Keratinocyte (primary cell): Measurements from ENCODE around the gene ATXN7L1. TPM values are rescaled to one million over a fixed set of nuclear protein-coding genes. Genes with fewer than 3 reads are reported as not detected.

Source experiments
- DNase-seq: peaks from one replicate; pipeline ENCODE4 v3.0.0-alpha.2; 2011; ENCODE audit warnings: low read depth, missing footprints, low spot score
- FAIRE-seq: peaks from 2 replicates; lab custom pipeline; 2011; peaks lifted over from hg19 to GRCh38; lab: Jason Lieb, UNC
- H2AFZ ChIP-seq: 2 replicates; pipeline ENCODE4 v1.6.0; 2012; ENCODE audit warnings: low read length, control low read depth, inconsistent platforms; ENCODE audit not compliant: control insufficient read depth
- H3K27ac ChIP-seq: 2 replicates; pipeline ENCODE4 v1.5.1; 2011; ENCODE audit warnings: low read length; ENCODE audit not compliant: control insufficient read depth, insufficient read depth
- H3K27me3 ChIP-seq: 3 replicates; pipeline ENCODE4 v1.6.0; 2011; ENCODE audit warnings: low read length; ENCODE audit not compliant: control insufficient read depth, insufficient read depth; ENCODE audit errors: extremely low read depth
- H3K36me3 ChIP-seq, 2 experiments: 2 replicates in 1 of 2; 3 replicates in 1 of 2; pipeline ENCODE4 v1.5.1; 2011; ENCODE audit warnings: low read length in 2 of 2, mild to moderate bottlenecking in 1 of 2; ENCODE audit not compliant: control insufficient read depth in 2 of 2, insufficient read depth in 2 of 2; ENCODE audit errors: extremely low read depth in 1 of 2
- H3K4me1 ChIP-seq: 3 replicates; pipeline ENCODE4 v1.5.1; 2011; ENCODE audit warnings: low read length; ENCODE audit not compliant: control insufficient read depth, insufficient read depth; ENCODE audit errors: extremely low read depth
- H3K4me2 ChIP-seq: 3 replicates; pipeline ENCODE4 v1.6.0; 2011; ENCODE audit warnings: low read depth, low read length; ENCODE audit not compliant: control insufficient read depth, insufficient read depth; ENCODE audit errors: extremely low read depth
- H3K4me3 ChIP-seq, 3 experiments: fragments of 200-600 bp in 1 of 3; sonication (generic) in 1 of 3; 2 replicates in 2 of 3; 3 replicates in 1 of 3; pipeline ENCODE4 v1.5.1; 2011 to 2016; ENCODE audit warnings: low read length in 3 of 3, mild to moderate bottlenecking in 3 of 3, control low read depth in 2 of 3, inconsistent platforms in 1 of 3, low read depth in 1 of 3, mixed read lengths in 1 of 3, mixed run types in 1 of 3, moderate library complexity in 1 of 3; ENCODE audit not compliant: control insufficient read depth in 2 of 3, insufficient read depth in 2 of 3; ENCODE audit errors: extremely low read depth in 1 of 3
- H3K79me2 ChIP-seq: 2 replicates; pipeline ENCODE4 v1.6.0; 2012; ENCODE audit warnings: low read length; ENCODE audit not compliant: control insufficient read depth, insufficient read depth
- H3K9ac ChIP-seq: 3 replicates; pipeline ENCODE4 v1.6.0; 2011; ENCODE audit warnings: low read length; ENCODE audit not compliant: control insufficient read depth, insufficient read depth; ENCODE audit errors: extremely low read depth
- H3K9me1 ChIP-seq: 3 replicates; pipeline ENCODE4 v1.6.0; 2011; ENCODE audit warnings: low read length; ENCODE audit not compliant: control insufficient read depth, insufficient read depth; ENCODE audit errors: extremely low read depth
- H3K9me3 ChIP-seq: 2 replicates; pipeline ENCODE4 v1.5.1; 2012; ENCODE audit warnings: low read depth, low read length; ENCODE audit not compliant: control insufficient read depth
- H4K20me1 ChIP-seq: 3 replicates; pipeline ENCODE4 v1.6.0; 2011; ENCODE audit warnings: low read length; ENCODE audit not compliant: control insufficient read depth, insufficient read depth; ENCODE audit errors: extremely low read depth
- CTCF ChIP-seq, 3 experiments: IDR thresholded peaks in 1 of 3; conservative IDR thresholded peaks in 1 of 3; optimal IDR thresholded peaks in 1 of 3; 2 replicates in 2 of 3; 3 replicates in 1 of 3; pipeline versions ENCODE3 to v1.5.1; 2011; ENCODE audit warnings: low read length in 3 of 3, mild to moderate bottlenecking in 3 of 3, moderate library complexity in 2 of 3, control low read depth in 1 of 3, inconsistent platforms in 1 of 3; ENCODE audit not compliant: insufficient read depth in 2 of 3; ENCODE audit errors: extremely low read depth in 1 of 3
- EZH2 ChIP-seq: IDR thresholded peaks from one replicate; pipeline ENCODE4 v1.6.1; 2012; ENCODE audit warnings: inconsistent platforms, mild to moderate bottlenecking, low read length, moderate library complexity
- dilution Hi-C: fragments of 300-500 bp; cut with MboI; formaldehyde crosslinking; loops from one replicate; pipeline ENCODE4 v1.7.0; 2020; ENCODE audit warnings: low sequenced_read_pairs; ENCODE audit not compliant: extremely low pct_ligation_motif_present
- polyA plus RNA-seq, 5 experiments: library from polyadenylated mRNA; depleted of rRNA in 3 of 5; stranded (reverse) in 3 of 5; stranded (forward) in 1 of 5; unstranded in 1 of 5; fragments of >200 nt; gene quantifications; 1 replicate in 1 of 5; 2 replicates in 3 of 5; 3 replicates in 1 of 5; pipeline versions ENCODE4 v1.2.1 to v1.2.3, GENCODE V29; 2011 to 2012; ENCODE audit warnings: missing spikeins in 2 of 5, low read depth in 1 of 5, low replicate concordance in 1 of 5

The ATXN7L1 gene
- polyA plus RNA-seq, 1 donor (not counting 4 experiments of a cell fraction or from before 2014, with no cell fraction given): 4.8 TPM

GRCh38 chr7:105857009-105857952, 19.1 kb downstream of the ATXN7L1 start:
- H3K4me3 ChIP-seq: no peak overlapping the region
- H3K4me2 ChIP-seq: no peak overlapping the region
- H3K9ac ChIP-seq: no peak overlapping the region
- dilution Hi-C loops: no loop called here
- no peaks in the 10 kb centered on the region for H3K9me1 ChIP-seq
- H3K79me2 ChIP-seq: no peaks in the 10 kb centered on the region
- no peaks in the 10 kb centered on the region for H3K9me3 ChIP-seq
- H3K27ac ChIP-seq: no peak overlapping the region
- H3K36me3 ChIP-seq: no peaks in the 10 kb centered on the region
- H2AFZ ChIP-seq: no peak overlapping the region
- no peaks in the 10 kb centered on the region for H3K27me3 ChIP-seq
- TF ChIP-seq EZH2: no peak
- no peak for TF ChIP-seq CTCF (optimal IDR thresholded peaks at IDR 0.05 in 1 of 3, IDR thresholded peaks at IDR 0.05 in 1 of 3, conservative IDR thresholded peaks at IDR 0.05 in 1 of 3; ENCODE audit: extremely low read depth in 1 of 3, insufficient read depth in 2 of 3, low read length in 3 of 3)
- DNase-seq: no peak
- H4K20me1 ChIP-seq: no peaks in the 10 kb centered on the region
- H3K4me1 ChIP-seq: no peaks in the 10 kb centered on the region
- FAIRE-seq: no peak

GRCh38 chr7:105854498-105854897, 21.9 kb downstream of the ATXN7L1 start:
- TF ChIP-seq EZH2 (no peak), CTCF (optimal IDR thresholded peaks at IDR 0.05 in 1 of 3, IDR thresholded peaks at IDR 0.05 in 1 of 3, conservative IDR thresholded peaks at IDR 0.05 in 1 of 3; ENCODE audit: extremely low read depth in 1 of 3, insufficient read depth in 2 of 3, low read length in 3 of 3) (no peak)
- Histone ChIP-seq H3K9me1 (no peaks in the 10 kb centered on the region), H3K36me3 (no peaks in the 10 kb centered on the region), H3K27me3 (no peaks in the 10 kb centered on the region), H3K4me3 (no peak overlapping the region), H4K20me1 (no peaks in the 10 kb centered on the region), H3K4me1 (peaks cover 2% of the 10 kb centered on the region), H3K79me2 (no peaks in the 10 kb centered on the region), H3K27ac (no peak overlapping the region), H3K4me2 (no peak overlapping the region), H3K9me3 (no peaks in the 10 kb centered on the region), H3K9ac (no peak overlapping the region), H2AFZ (no peak overlapping the region)
- DNase-seq (no peak), FAIRE-seq (no peak)
- dilution Hi-C loops: no loop called here
